Stimulated activated CD4-positive, alpha-beta T cell treated with anti-CD3 and anti-CD28 coated beads, Interleukin-12 subunit alpha, Interleukin-12 subunit beta, amount 100 ng/mL, for 48 hours (primary cell): ENCODE results near the gene SLC36A4.
"Not testable (repeated sequence)": the region's sequence is repeated elsewhere in the genome, so short reads cannot be mapped to it uniquely, and the experiment has no call there.

Experiments used
- DNase-seq, 3 donors: peaks; one replicate each; pipeline ENCODE4 v3.0.0-alpha.2; 2020; ENCODE audit warnings: low read depth in 2 of 3, low spot score in 1 of 3

Gene SLC36A4

GRCh38 chr11:93197380-93198214, at the start of gene SLC36A4:
Gene SLC36A4 (minus strand): TSS chr11:93197991. CDS start chr11:93197832, 159 bp downstream.
- peak; percentile 75 to 78 (median 76) for DNase-seq

DNA sequence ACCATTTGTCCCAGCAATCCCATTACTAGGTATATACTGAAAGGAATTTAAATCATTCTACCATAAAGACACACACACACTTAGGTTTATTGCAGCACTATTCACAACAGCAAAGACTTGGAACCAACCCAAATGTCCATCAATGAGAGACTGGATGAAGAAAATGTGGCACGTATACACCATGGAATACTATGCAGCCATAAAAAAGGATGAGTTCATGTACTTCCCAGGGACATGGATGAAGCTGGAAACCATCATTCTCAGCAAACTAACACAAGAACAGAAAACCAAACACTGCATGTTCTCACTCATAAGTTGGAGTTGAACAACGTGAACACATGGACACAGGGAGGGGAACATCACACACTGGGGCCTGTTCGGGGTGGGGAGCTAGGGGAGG, 49.0 kb upstream of the SLC36A4 start:
- not testable (repeated sequence) for DNase-seq

DNA sequence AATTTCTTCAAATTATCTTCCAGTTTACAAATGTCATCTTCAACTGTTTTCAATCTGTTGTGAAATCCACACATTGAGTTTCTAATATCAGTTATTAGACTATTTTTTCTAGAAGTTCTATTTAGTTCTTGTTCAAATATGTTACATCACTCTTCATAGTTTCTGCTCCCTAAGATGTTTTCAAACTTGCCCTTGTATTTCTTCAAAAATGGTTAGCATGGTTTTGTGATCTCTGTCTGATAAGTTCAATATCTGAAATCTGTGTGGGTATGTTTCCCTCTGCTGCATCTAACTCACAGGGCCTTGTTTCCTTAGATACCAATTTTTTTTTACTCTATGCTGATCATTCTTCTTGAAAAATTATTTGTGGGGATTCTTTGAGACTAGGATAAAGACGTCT, 46.2 kb upstream of the SLC36A4 start:
- DNase-seq = no peak

GRCh38 chr11:93239966-93240365, 42.2 kb upstream of the SLC36A4 start:
- DNase-seq = no peak

DNA sequence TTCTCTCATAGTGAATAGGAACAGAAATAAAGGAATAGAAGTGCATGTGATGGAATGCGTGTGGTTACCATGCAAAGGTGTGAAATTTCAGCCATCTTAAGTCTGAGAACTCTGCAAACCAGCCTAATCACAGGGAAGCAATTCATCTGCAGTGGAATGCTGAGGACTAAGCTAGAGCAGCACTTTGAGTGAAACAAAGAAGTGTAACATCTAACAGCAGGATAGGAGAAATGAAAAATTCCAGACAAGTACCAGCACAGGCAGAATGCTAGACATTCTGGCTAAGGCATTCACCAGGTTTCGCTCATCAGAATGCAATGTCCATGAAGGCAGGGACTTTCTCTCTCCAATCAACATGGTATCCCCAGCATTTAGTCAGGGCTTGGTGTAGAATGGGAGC, 41.2 kb upstream of the SLC36A4 start:
- DNase-seq = no peak

DNA sequence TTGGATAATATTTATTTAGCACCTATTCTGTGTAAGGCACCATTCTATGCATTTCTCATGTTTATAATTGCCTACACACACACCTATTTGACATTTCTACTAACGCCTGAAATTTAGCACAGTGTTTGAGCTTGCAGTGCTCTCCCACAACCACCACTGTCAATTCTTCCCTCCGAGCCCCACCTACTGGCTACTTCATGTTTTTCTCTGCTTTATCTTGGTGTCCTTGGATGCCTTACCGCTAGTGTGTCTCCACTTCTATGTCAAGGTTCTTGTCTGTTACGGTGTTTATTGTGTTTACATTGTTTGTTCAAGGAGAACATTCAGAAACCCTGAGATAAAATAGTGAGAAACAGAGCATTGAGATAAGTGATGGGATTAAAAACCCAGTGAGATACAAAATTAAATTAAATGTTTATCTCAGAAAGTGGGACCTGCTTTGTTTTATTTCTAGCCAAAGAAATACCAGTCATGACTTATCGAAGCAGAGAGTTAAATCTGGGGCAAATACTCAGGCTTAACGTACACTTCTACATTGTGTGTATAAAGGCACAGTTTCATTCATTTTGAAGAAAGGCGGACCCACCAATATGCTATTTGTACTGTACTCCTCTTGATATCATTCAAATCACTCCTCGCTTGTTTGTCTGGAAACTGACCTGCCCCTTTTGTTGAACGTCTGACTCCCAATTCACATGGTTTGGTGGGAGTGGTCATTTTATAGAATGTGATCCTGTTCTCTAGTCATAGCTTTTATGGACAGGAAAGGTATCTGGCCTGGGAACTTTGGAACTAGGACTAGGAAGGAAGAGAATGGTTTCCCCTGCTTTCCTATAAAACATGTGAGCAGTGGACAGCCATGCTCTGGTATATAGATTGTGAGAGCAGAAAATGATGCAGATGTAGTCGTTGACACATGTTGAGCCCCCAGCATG, 39.2 kb upstream of the SLC36A4 start:
- DNase-seq = no peak

DNA sequence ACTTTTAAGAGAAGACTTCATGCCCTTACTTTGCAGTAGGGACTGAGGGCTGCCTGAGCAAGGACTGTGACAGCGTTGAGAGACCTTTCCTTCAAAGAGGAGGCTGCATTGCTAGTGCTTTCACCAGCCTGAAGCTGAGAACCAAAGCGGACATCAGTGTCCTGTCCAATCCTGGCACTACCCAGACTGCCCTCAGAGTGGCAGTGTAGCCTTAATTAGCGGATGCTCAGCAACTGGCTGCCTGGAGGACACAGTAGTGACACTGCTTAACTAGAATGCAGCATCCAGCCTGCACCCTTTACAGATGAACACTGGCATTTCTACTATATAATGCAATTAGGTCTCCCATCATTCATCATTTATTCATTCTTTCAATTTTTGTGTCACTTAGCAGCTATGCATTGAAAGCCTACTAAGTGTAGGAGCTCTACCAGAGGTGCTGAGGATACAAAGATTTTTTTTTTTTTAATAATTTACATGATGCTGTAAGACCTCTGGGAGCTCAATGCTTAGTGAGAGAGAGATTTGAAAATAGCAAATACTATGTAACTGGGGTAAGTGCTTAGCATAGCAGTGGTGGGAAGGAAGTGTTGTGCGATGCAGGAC, 36.9 kb upstream of the SLC36A4 start:
- peak; percentile 33 to 62 (median 46) for DNase-seq

- no peak for DNase-seq
Measured at GRCh38 chr11:93229876-93230275, 32.1 kb upstream of the SLC36A4 start.

DNA sequence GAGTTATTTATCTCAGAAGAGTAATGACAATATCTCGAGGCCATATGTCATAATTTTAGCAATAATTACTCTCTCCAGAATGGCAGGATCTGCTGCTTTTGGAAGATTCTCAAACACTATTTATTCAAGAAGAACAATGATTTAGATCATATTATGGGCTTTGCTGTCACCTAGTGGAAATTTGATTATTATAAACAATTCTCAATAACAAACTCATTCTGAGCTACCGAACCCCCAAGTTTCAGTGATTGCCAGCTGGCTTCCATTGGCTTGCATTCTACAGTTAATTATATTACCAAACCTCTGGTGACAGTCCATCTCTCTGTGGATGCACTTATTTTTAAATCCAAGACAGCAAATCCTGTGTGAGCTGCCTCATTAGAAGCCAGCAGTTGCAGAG, 27.9 kb upstream of the SLC36A4 start:
- DNase-seq = no peak

- DNase-seq = no peak
Measured at GRCh38 chr11:93221539-93221938, 23.7 kb upstream of the SLC36A4 start.

DNA sequence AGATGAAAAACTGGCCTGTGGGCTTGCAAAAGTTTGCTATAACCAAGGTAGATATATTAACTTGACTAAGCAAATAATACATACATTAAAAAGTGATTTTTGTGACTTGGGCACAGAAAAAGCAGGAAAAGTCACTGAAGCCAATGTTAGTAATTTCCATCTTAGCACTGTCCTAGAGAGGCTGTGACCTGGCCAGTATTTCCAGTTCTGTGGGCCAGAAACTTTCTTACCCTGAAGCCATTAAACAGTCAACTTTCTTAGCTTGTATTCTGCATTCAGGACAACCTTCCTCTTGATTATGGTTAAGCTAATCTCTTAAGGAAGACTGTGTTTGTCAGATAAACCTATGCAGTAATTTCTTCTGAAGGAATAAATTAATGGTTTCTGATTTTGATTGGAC, 22.3 kb upstream of the SLC36A4 start:
- DNase-seq = no peak

DNA sequence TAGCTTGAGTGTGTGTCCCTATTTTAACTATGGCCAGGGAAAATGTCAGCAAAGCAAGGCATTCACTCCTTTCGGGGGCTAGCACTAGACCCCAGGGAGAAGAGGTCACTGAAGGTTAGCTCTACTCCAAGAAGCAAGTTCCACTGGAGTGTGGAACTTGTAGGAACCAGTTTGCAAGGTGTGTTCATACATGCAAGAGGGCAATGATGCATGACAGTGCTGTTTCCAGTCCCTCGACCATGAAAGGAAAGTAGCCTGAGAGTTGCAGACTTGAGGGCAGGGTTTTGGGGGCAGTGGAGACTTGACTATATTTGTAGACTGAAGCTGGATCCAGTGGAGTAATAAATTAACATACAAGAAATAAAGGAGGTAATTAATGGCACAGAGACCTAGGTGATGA, 21.6 kb upstream of the SLC36A4 start:
- DNase-seq = no peak

DNA sequence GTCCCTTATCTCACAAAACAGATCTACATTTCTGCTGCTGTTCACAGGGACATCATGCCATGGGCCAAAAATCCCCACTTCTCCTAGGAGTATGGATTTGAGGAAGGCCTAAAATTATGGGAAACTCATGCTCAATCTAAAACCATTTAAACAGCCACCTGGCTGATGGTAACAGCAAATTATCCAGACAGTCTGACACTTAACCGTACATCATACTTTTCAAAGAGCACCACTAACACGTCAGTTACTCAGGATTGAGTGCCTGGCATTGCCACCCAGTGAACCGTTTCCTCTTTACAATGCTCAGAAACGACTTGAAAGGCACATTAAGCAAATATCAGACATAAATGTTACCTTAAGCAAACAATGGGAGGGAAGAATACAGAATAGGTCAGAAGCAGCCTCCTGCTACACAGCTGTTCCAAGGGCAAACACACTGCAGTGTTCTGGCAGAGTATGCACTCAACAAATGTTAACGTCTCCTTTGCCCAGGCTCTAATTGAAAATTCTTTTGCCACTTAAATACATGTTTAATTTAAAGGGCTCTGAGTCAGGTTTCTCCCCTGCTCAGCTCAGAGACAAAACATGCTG, 18.8 kb upstream of the SLC36A4 start:
- no peak for DNase-seq

DNA sequence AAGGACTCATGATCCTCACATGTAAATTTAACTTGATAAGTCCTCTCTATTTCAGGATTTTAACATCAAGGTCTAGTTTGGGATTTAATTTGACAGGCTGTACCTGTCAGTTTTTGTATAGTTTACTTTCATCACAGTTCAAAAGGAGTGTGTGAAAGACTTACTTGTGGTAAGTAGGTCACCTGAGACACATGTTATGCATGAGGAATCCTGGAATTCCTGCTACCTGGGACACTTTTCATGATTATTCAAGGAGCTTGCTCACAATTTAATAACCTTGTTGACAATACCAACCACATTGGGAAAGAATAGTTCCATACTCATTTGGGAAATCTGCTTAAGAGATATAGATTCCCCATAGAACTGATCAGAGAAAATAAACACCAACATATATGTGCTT, 15.8 kb upstream of the SLC36A4 start:
- no peak for DNase-seq

DNA sequence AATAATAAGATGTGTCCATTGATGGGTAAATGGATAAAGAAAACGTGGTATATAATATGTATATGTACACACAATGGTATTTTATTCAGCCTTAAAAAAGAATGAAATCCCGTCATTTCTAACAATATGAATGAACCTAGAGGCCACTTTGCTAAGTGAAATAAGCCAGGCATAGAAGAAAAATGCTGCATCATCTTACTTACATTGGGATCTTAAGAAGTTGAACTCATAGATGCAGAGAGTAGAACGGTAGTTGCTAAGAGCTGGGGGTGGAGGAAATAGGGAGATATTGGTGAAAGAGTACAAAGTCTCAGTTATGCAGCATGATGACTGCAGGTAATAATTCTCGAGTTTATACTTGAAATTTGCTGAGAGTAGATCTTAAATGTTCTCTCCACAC, 14.3 kb upstream of the SLC36A4 start:
- no peak for DNase-seq

DNA sequence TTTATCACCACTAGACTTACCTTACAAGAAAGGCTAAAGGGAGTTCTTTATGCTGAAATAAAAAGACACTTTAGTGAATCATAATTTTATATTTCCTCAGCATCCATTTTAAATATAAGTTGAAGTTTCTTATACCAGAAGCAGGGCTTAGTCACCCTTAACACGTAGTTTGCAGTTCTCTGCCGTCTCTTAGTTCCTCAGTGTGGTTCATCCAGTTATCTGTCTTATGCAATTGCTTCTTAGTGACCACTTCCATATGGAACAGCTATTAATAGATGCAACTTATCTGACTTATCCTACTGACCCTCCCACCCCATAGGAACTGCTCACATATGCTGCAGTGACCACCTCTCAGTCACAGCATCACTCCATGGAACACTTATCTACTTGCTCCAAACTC, 11.7 kb upstream of the SLC36A4 start:
- no peak for DNase-seq

DNA sequence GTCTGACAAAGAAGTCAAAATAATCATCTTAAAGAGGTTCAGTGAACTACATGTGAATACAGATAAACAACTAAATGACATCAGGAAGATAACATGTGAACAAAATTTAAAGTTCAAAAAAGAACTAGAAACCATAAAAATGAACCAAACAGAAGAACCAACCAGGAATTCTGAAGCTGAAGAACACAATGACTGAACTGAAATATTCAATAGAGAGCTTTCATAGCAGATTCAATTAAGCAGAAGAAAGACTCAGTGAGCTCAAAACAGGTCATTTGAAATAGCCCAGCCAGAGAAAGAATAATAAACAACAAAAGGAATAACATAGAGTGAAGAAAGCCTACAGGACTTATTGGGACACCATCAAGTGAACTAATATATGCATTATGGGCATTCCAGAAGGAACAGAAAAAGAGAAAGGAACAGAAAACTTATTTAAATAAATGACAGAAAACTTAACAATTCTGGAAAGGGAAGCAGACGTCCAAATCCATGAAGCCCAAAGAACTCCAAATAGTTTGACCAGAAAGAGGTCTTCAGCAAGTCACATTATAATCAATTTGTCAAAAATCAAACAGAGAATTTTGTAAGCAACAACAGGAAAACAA, 11.0 kb upstream of the SLC36A4 start:
- DNase-seq = no peak

- DNase-seq = no peak
Measured at GRCh38 chr11:93199616-93200015, 1.8 kb upstream of the SLC36A4 start.

DNA sequence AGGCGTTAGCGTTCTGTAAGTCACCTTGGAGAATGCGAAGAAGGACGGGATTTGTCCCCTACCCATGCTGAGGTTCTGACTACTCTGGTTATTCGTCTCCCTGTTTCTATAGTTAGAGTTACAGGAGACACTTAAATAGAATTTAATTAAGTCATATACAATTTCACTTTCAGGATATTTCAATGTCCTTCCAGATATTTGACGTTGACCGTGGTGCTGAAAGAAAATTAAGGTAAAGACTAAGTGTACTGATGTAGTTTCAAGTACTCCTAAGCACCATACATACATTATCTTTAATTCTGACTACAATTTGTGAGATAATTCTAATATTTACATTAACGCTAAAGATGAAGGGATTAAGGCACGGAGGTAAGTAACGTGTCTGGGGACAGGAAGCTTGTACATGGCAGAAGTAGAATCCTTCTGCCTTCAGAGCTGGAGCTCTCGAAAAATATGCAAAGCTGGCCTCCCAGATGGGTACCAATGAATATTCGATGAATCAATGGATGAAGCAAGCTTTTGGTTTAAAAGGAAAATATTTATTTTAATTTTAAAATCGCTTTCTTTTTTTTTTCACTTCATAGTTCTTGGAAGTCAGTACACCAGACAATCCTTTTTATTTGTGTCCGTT, 539 bp upstream of the SLC36A4 start:
- no peak for DNase-seq

DNA sequence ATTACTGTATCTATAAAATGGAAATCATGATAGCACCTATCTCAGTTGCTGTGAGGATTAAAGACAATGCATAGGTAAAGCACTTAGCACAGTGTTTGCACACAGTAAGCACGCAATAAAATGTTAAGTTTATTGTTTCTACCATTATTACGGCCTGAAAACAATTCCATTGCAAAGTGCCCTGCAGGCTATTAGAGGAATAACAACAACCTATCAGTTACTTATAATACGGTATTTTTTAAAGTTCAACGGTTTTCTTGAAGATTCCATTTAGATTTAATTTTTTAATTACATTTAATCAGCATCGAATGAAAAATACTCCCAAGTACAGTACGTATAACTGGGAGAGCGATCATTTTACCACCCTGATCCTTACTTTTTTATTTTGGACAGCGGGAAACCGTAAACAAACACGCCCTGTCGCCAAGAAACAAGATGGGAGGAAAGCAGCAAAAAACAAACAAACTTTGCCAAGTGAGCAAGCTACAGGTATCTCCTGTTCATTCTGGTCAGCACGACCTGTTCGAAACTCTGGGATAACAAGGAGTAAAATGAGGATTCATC, 893 bp downstream of the SLC36A4 start:
- no peak for DNase-seq
